Colonic mucosa (tissue), 4 donors: ENCODE results near the gene IL17D. TPM values are rescaled to one million over a fixed set of nuclear protein-coding genes. Genes with fewer than 3 reads are reported as not detected.

Experiments
- DNase-seq: peaks from one replicate; pipeline ENCODE4 v3.0.0-alpha.2; 2020
- H3K27ac ChIP-seq: fragments of 200-600 bp; one replicate; pipeline ENCODE4 v1.8.0; 2021
- H3K27me3 ChIP-seq: fragments of 200-600 bp; one replicate; pipeline ENCODE4 v1.8.0; 2021
- H3K36me3 ChIP-seq: fragments of 200-600 bp; one replicate; pipeline ENCODE4 v1.8.0; 2021
- H3K4me1 ChIP-seq: fragments of 200-600 bp; one replicate; pipeline ENCODE4 v1.8.0; 2021; ENCODE audit warnings: mild to moderate bottlenecking
- H3K4me3 ChIP-seq: fragments of 200-600 bp; one replicate; pipeline ENCODE4 v1.8.0; 2021
- H3K9ac ChIP-seq, 2 donors: one replicate each; pipeline ENCODE4 v1.7.0; 2013; ENCODE audit warnings: control low read depth in 2 of 2, low read depth in 2 of 2, low read length in 2 of 2
- H3K9me3 ChIP-seq: fragments of 200-600 bp; one replicate; pipeline ENCODE4 v1.8.0; 2021
- intact Hi-C: fragments of 100-400 bp; cut with DNase I; formaldehyde crosslinking; loops from one replicate; pipeline ENCODE4 v1.14.1; 2022
- total RNA-seq, 2 donors: library from RNA; stranded (reverse); fragmentation: NEBNext Ultra II Directional in 1 of 2; extraction: Animal tissue kit (Norgen Biotek cat#: 25700) in 1 of 2; gene quantifications; one replicate each; pipeline ENCODE4 v1.2.1, GENCODE V29; 2021
- TF ChIP-seq, protein P1 (sequence below): fragments of 200-600 bp; IDR thresholded peaks from one replicate; pipeline ENCODE4 v1.8.0; 2022; ENCODE audit warnings: antibody characterized with exemption, mild to moderate bottlenecking
- donor health status: healthy.
- donor health status: DM: no; HTN: no; CAD: no.
- donor health status: DM: no; HTN: no; CAD: no.

IL17D gene
- total RNA-seq, 2 donors from 2014 or later = 0.49 to 0.93 TPM

DNA sequence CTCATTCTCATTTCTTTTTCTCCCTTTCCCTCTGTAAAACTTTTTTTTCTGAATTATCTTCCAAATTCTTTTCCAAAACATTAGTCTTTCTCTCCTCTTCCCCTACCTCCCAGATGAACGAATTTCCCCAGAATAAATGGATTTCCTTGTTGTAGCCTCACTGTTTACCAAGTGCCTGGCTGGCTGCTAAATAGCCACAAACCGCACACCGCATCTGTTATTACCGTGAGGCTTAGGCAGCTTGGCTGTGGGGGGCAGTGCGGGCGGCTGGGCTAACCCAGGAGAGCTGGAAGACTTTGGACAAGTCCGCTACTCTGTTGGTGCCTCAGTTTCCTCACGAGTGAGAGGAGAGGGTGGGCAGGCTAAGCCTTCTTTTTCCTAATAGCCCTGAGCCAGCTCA lies 10.7 kb downstream of the IL17D start:
- H3K27ac ChIP-seq = no peak overlapping the region
- no peak overlapping the region for H3K9ac ChIP-seq
- no peaks in the 10 kb centered on the region for H3K4me1 ChIP-seq
- no peak for DNase-seq
- no peaks in the 10 kb centered on the region for H3K27me3 ChIP-seq
- no peak overlapping the region for H3K4me3 ChIP-seq
- no peaks in the 10 kb centered on the region for H3K9me3 ChIP-seq
- TF ChIP-seq, protein P1, sequence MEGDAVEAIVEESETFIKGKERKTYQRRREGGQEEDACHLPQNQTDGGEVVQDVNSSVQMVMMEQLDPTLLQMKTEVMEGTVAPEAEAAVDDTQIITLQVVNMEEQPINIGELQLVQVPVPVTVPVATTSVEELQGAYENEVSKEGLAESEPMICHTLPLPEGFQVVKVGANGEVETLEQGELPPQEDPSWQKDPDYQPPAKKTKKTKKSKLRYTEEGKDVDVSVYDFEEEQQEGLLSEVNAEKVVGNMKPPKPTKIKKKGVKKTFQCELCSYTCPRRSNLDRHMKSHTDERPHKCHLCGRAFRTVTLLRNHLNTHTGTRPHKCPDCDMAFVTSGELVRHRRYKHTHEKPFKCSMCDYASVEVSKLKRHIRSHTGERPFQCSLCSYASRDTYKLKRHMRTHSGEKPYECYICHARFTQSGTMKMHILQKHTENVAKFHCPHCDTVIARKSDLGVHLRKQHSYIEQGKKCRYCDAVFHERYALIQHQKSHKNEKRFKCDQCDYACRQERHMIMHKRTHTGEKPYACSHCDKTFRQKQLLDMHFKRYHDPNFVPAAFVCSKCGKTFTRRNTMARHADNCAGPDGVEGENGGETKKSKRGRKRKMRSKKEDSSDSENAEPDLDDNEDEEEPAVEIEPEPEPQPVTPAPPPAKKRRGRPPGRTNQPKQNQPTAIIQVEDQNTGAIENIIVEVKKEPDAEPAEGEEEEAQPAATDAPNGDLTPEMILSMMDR = no peak
- intact Hi-C loops = loop anchor here (5.0 kb wide), 2 partner anchors 118 to 222 kb away; no protein-coding TSS in a partner anchor
- H3K36me3 ChIP-seq = no peaks in the 10 kb centered on the region

DNA sequence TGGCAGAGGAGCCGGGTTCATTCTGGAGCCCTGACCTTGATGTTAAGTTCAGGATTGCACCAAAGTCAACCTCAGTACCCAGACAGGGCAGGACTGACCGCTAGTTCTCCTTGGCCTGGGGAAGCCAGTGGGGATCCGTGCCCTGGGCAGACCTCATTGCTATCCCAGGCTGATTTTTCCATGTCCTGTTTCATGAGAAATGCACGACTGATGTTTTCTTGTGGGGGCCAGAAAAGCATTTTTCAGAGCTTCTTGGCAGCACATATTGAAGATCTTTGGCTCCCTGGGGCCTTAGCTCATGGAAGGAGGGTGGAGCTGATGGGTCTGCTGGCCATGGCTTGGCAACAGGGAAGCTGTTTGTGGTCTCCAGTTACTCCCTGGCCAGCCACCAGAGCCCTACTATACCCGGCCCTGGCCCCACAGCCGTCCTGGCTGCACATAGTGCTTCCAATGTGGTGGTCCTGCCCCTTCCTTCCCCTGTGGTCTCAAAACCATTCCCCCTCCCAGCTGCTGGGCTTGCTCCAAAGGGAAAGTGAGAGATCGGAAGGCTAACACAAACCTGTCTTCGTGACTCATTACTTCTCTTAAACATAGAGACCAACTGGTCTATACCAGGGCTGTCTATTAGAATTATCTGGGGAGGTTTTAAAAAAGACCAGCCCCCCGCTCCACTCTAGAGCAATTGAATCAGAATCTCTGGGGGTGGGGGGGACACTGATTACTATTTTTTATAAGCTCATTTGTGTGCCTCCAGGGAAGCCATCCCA lies 11.2 kb downstream of the IL17D start:
- TF ChIP-seq, protein P1 = no peak
- Histone ChIP-seq H3K4me1 (no peaks in the 10 kb centered on the region), H3K9ac (no peak overlapping the region), H3K4me3 (no peak overlapping the region), H3K9me3 (no peaks in the 10 kb centered on the region), H3K27ac (no peak overlapping the region), H3K36me3 (no peaks in the 10 kb centered on the region), H3K27me3 (no peaks in the 10 kb centered on the region)
- intact Hi-C loops = loop anchor here (5.0 kb wide), 2 partner anchors 118 to 222 kb away; no protein-coding TSS in a partner anchor
- DNase-seq = no peak

DNA sequence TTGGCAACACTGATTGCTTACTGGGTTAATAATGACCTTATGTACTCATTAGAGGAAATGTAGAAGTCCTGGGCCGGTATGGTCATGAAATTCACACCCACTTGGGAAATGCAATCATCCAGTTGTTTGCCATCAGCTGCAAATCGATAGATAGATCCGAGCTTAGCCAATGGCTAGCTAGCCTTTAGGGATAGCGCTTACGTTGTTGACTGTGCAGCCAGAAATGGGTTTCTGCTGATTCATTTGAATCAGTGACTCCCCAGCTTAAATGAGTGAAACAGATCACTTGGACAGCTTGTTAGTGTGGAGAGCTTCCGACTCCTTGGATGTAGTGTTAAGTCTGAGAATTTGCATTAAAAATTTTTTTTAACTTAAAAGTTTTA lies 11.8 kb downstream of the IL17D start:
- intact Hi-C loops = no loop called here
- Histone ChIP-seq H3K4me3 (no peak overlapping the region), H3K9me3 (no peaks in the 10 kb centered on the region), H3K36me3 (no peaks in the 10 kb centered on the region), H3K4me1 (no peaks in the 10 kb centered on the region), H3K9ac (no peak overlapping the region), H3K27me3 (no peaks in the 10 kb centered on the region), H3K27ac (no peak overlapping the region)
- TF ChIP-seq, protein P1 = no peak
- no peak for DNase-seq

GRCh38 chr13:20716951-20717350 lies 13.5 kb downstream of the IL17D start:
- Histone ChIP-seq H3K9me3 (no peaks in the 10 kb centered on the region), H3K4me1 (no peaks in the 10 kb centered on the region), H3K36me3 (no peaks in the 10 kb centered on the region), H3K4me3 (no peak overlapping the region), H3K27me3 (no peaks in the 10 kb centered on the region), H3K9ac (no peak overlapping the region), H3K27ac (no peak overlapping the region)
- intact Hi-C loops = no loop called here
- TF ChIP-seq, protein P1 = no peak
- no peak for DNase-seq

DNA sequence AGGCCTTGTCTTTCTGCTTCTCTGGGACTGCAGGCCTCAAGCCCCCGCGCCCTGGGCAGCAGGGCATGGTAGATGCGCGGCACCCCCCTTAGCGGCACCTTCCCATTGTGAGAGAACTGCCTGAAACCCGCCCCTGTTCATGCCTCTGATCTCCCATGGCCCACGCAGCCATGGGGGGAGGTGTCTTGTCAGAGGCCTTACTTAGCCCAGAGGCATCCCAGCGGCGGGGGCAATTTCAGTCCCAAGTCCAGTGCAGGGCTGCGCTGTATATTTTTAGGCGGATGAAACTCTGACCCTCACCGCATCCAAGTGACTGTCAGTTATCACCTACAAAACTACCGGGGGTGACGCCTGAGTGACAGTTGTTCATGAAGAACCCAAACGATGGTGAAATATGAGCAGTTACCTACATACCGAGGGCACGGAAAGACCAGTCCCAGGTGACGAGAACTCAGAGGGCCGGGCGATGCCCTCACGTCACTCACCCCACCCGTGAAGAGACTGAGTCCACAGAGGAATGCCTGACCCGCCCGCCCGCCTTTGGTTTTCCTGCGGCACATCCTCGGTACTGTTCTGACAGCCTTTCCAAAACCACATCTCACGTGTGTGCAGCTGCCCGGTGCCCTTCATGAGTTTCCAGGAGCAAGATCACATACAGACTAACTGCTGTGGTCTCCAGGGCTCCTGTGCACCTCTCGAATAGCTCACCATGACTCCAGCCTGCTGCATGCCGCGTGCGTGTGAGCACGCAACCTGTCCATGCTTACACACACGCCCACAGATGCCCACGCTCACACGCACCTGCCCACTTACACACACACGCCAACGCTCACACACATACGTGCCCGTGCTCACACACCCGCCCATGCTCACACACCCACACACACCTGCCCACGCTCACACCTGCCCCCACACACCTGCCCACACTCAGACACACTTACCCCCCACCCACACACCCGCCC lies 14.4 kb downstream of the IL17D start:
- TF ChIP-seq, protein P1 = no peak

More for the DNA sequence above, 14.4 kb downstream of the IL17D start:
- H3K9me3 ChIP-seq = no peaks in the 10 kb centered on the region
- H3K27ac ChIP-seq = no peak overlapping the region
- intact Hi-C loops = no loop called here
- H3K9ac ChIP-seq = no peak overlapping the region
- H3K4me1 ChIP-seq = no peaks in the 10 kb centered on the region
- H3K4me3 ChIP-seq = no peak overlapping the region
- no peak for DNase-seq
- no peaks in the 10 kb centered on the region for H3K27me3 ChIP-seq
- H3K36me3 ChIP-seq = no peaks in the 10 kb centered on the region
